ENCODE measurements around the gene YIPF5. TPM values are rescaled to one million over a fixed set of nuclear protein-coding genes. Genes with fewer than 3 reads are reported as not detected.

YIPF5 gene
- total and polyA plus RNA-seq, 2 donors (not counting 3 experiments of a cell fraction or from before 2014, with no cell fraction given) = 73.7 to 78.7 TPM

DNA sequence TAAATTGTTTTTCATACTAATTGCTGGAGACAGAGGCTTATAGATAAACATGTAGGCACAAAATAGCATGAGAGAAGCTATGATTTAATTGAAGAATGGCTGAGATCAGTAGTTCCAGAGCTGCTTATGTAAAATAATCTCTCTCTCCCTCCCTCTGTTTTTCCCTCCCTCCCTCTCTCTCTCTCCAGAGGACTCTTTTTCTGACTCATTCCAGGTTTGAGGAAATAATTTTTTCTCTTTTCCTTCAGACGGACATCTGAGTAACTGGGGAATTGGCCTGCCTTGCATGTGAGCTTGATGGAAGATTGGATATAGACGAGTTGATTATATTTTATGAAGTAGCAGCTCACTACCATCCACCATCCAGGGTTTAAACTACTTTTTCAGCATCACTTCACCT lies 35.7 kb upstream of the YIPF5 start:
- intact Hi-C loops (cut with micrococcal nuclease) = loop anchor here (10.0 kb wide), 1 partner anchor 259 kb away; no protein-coding TSS in a partner anchor
- H3K9me1 ChIP-seq (replicated peaks; ENCODE audit: control insufficient read depth, extremely low read depth, insufficient read depth, low read length) = no peaks in the 10 kb centered on the region

DNA sequence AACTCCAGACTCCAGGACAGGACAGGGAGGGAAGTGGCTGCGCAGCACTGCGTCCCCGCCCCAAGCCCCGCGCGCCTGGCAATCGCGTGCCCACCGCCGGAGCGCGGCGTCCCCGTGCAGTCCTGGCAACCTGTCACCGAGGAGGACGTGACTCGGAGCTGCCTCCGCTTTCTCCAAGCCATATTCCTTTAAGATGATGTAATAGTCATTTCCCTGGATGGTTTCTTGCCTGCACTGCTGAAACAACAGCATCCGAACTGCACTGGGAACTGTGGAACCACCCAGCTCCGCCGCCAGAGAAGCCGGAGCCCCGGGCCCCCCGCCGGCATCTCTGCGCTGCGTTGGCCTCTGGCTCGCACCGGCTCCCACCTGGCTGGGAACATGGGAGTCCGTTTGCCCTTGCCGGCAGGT lies 34.7 kb upstream of the YIPF5 start:
- H3K79me2 ChIP-seq (ENCODE audit: control insufficient read depth, insufficient read depth, low read length) = no peaks in the 10 kb centered on the region
- FAIRE-seq = peak; percentile 42
- dilution Hi-C loops (cut with MboI; ENCODE audit: extremely low pct_ligation_motif_present, low sequenced_read_pairs) = no loop called here
- peaks cover 9% of the 10 kb centered on the region for H3K4me1 ChIP-seq (ENCODE audit: control insufficient read depth, extremely low read depth, insufficient read depth, low read length)
- POLR2A ChIA-PET = no interaction called here
- H2AFZ ChIP-seq (ENCODE audit: low read depth, low read length) = peak overlapping the region; percentile 56
- intact Hi-C loops (cut with micrococcal nuclease) = loop anchor here (2.0 to 10.0 kb wide), 2 partner anchors 186 to 260 kb away; no protein-coding TSS in a partner anchor
- CTCF ChIA-PET = interaction anchor here (0.7 to 4.9 kb wide), 18 partner anchors 12 to 1925 kb away, joined by 3 to 103 read pairs (median 8); no protein-coding TSS in a partner anchor
- peak overlapping the region; percentile 3 to 54 (median 31) for H3K4me3 ChIP-seq (replicated peaks in 1 of 3; ENCODE audit: insufficient read depth in 1 of 3, low read depth in 1 of 3, low read length in 3 of 3)
- peak overlapping the region; percentile 48 for H3K9ac ChIP-seq (replicated peaks; ENCODE audit: extremely low read depth, insufficient read depth, low read length)
- H3K9me3 ChIP-seq (replicated peaks; ENCODE audit: control insufficient read depth, insufficient read depth, low read length) = no peaks in the 10 kb centered on the region
- DNase-seq (ENCODE audit: low read depth, low spot score) = peak; percentile 46
- H3K27me3 ChIP-seq (ENCODE audit: control insufficient read depth in 2 of 2, insufficient read depth in 2 of 2, low read length in 2 of 2) = no peaks in the 10 kb centered on the region
- no peaks in the 10 kb centered on the region for H3K36me3 ChIP-seq (ENCODE audit: control insufficient read depth in 2 of 2, extremely low read depth in 1 of 2, insufficient read depth in 2 of 2, low read length in 2 of 2)
- peak overlapping the region; percentile 73 for H3K4me2 ChIP-seq (ENCODE audit: insufficient read depth, low read length)
- TF ChIP-seq MYC (IDR thresholded peaks at IDR 0.05; ENCODE audit: low read depth, low read length) = no peak
- TF ChIP-seq, protein P1, sequence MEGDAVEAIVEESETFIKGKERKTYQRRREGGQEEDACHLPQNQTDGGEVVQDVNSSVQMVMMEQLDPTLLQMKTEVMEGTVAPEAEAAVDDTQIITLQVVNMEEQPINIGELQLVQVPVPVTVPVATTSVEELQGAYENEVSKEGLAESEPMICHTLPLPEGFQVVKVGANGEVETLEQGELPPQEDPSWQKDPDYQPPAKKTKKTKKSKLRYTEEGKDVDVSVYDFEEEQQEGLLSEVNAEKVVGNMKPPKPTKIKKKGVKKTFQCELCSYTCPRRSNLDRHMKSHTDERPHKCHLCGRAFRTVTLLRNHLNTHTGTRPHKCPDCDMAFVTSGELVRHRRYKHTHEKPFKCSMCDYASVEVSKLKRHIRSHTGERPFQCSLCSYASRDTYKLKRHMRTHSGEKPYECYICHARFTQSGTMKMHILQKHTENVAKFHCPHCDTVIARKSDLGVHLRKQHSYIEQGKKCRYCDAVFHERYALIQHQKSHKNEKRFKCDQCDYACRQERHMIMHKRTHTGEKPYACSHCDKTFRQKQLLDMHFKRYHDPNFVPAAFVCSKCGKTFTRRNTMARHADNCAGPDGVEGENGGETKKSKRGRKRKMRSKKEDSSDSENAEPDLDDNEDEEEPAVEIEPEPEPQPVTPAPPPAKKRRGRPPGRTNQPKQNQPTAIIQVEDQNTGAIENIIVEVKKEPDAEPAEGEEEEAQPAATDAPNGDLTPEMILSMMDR (IDR thresholded peaks at IDR 0.05; ENCODE audit: extremely low read depth in 1 of 2, insufficient read depth in 1 of 2, low read depth in 1 of 2, low read length in 2 of 2) = no peak
- no peak for TF ChIP-seq POLR2A (IDR thresholded peaks at IDR 0.05; ENCODE audit: low read depth, low read length)
- H4K20me1 ChIP-seq (replicated peaks; ENCODE audit: control insufficient read depth, extremely low read depth, insufficient read depth, low read length) = no peaks in the 10 kb centered on the region
- BruUV-seq (replicated peaks) = no TSS peak
- no peaks in the 10 kb centered on the region for H3K9me1 ChIP-seq (replicated peaks; ENCODE audit: control insufficient read depth, extremely low read depth, insufficient read depth, low read length)
- H3K27ac ChIP-seq (ENCODE audit: insufficient read depth, low read depth, low read length) = no peak overlapping the region

More for the DNA sequence above, 35.7 kb upstream of the YIPF5 start:
- Histone ChIP-seq H3K4me2 (ENCODE audit: insufficient read depth, low read length) (peak overlapping the region; percentile 30), H3K4me3 (replicated peaks in 1 of 3; ENCODE audit: insufficient read depth in 1 of 3, low read depth in 1 of 3, low read length in 3 of 3) (no peak overlapping the region), H4K20me1 (replicated peaks; ENCODE audit: control insufficient read depth, extremely low read depth, insufficient read depth, low read length) (no peaks in the 10 kb centered on the region), H3K9me3 (replicated peaks; ENCODE audit: control insufficient read depth, insufficient read depth, low read length) (no peaks in the 10 kb centered on the region), H3K79me2 (ENCODE audit: control insufficient read depth, insufficient read depth, low read length) (no peaks in the 10 kb centered on the region), H3K27ac (ENCODE audit: insufficient read depth, low read depth, low read length) (no peak overlapping the region), H2AFZ (ENCODE audit: low read depth, low read length) (no peak overlapping the region), H3K4me1 (ENCODE audit: control insufficient read depth, extremely low read depth, insufficient read depth, low read length) (peaks cover 9% of the 10 kb centered on the region), H3K9ac (replicated peaks; ENCODE audit: extremely low read depth, insufficient read depth, low read length) (no peak overlapping the region), H3K36me3 (ENCODE audit: control insufficient read depth in 2 of 2, extremely low read depth in 1 of 2, insufficient read depth in 2 of 2, low read length in 2 of 2) (no peaks in the 10 kb centered on the region), H3K27me3 (ENCODE audit: control insufficient read depth in 2 of 2, insufficient read depth in 2 of 2, low read length in 2 of 2) (peaks cover 0 to 2% of the 10 kb centered on the region in 2 experiments)
- ChIA-PET CTCF (interaction anchor here (0.8 to 4.9 kb wide), 11 partner anchors 13 to 1924 kb away, joined by 3 to 103 read pairs (median 29); no protein-coding TSS in a partner anchor), POLR2A (no interaction called here)
- dilution Hi-C loops (cut with MboI; ENCODE audit: extremely low pct_ligation_motif_present, low sequenced_read_pairs) = no loop called here
- FAIRE-seq = no peak
- TF ChIP-seq POLR2AphosphoS5 (IDR thresholded peaks at IDR 0.05; ENCODE audit: insufficient read depth, low read depth, low read length) = no peak
- peak; percentile 52 for TF ChIP-seq FOS (IDR thresholded peaks at IDR 0.05; ENCODE audit: borderline replicate concordance, insufficient read depth, low read length)
- no peak for TF ChIP-seq JUN (IDR thresholded peaks at IDR 0.05; ENCODE audit: borderline replicate concordance, insufficient read depth, insufficient read length, low read depth)
- no TSS peak for BruUV-seq (replicated peaks)
- DNase-seq (ENCODE audit: low read depth, low spot score) = no peak
